Activated CD8-positive, alpha-beta memory T cell treated with anti-CD3 and anti-CD28 coated beads, Interleukin-2, amount 50 U/mL, for 24 hours (primary cell): Measurements from ENCODE around the gene SRGAP2B.
"Not testable (repeated sequence)": the region's sequence is repeated elsewhere in the genome, so short reads cannot be mapped to it uniquely, and the experiment has no call there.

Source experiments
- DNase-seq: peaks from one replicate; pipeline ENCODE4 v3.0.0-alpha.2; 2020; ENCODE audit errors: extremely low read depth

The SRGAP2B gene

GRCh38 chr1:145045571-145046273, 49.4 kb downstream of the SRGAP2B start:
- DNase-seq = not testable (repeated sequence)

GRCh38 chr1:145041519-145041918, 53.6 kb downstream of the SRGAP2B start:
- not testable (repeated sequence) for DNase-seq

DNA sequence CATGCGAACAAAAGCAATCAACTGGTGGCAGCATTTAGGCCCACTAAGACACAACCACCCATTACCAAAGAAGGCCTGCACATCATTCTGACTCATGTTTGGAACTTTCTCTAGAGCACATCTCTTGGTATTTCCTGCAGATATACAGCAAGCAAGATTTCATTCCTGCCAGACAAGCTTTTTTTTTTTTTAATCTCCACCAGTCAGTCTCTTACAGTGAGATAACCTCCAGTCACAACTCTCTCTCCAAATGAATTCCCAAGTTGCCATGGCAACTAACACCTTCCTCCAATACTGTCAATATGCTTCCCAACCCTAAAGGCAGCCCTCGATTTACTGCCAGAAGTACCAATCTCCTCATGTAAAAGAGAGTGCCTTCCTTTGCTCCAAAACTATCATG, 59.1 kb downstream of the SRGAP2B start:
- not testable (repeated sequence) for DNase-seq

- DNase-seq = not testable (repeated sequence)
Measured at GRCh38 chr1:145033523-145033922, 61.6 kb downstream of the SRGAP2B start.

DNA sequence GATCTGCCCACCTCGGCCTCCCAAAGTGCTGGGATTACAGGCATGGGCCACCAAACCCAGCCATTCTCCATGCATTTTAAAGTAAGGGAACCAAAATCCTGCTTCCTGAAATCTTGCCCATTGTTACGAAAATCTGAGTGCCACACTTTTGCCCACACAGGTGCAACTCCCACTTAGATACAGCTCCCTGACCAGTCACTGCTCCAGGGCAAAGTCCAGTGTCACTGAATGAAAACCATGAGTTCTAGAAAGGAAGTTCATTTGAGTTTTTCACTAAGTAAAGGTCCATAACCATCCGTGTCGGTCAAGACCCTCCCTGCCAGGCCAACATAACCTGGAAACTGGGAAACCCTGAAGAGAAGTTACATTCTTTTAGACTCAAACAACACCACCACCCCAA, 67.9 kb downstream of the SRGAP2B start:
- not testable (repeated sequence) for DNase-seq

- not testable (repeated sequence) for DNase-seq
Measured at GRCh38 chr1:145025286-145025685, 69.8 kb downstream of the SRGAP2B start.

DNA sequence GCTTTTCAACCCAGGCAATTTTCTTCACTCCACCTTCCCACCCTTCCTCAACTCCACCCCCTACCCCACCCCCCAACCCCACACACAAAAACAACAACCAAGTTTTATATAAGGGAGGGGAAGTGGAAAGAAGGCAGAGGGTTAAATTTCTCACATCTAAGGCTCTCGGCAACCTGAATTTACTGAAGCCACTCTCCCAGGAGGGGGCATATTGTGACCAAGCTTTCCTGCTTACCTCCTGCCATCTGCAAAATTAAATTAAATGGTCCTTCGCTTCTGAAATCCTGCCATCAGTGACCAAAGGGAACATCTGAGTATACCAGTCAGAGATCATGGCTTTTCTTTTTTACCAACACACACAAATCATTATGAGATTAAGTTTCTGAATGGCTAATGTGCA, 72.9 kb downstream of the SRGAP2B start:
- not testable (repeated sequence) for DNase-seq

DNA sequence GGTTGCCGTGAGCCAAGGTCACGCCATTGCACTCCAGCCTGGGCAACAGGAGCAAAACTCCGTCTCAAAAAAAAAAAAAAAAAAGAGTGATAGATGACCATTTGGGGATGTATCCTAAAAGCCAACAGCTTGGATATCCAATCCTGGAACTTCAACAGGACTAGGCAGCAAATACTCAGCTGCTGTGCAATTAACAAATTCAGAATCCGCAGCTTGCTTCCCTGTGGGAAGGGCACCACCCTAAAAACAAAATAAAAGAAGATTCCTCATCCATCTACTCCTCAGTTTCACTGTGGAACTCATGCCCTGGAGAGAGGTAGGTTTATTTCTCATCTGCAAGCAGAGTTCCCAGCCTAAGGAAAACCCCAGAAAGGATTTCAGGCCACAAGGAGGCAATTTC, 73.4 kb downstream of the SRGAP2B start:
- DNase-seq = not testable (repeated sequence)

- not testable (repeated sequence) for DNase-seq
Measured at GRCh38 chr1:145019709-145020108, 75.4 kb downstream of the SRGAP2B start.

- DNase-seq = not testable (repeated sequence)
Measured at GRCh38 chr1:145017725-145018124, 77.4 kb downstream of the SRGAP2B start.

- DNase-seq = not testable (repeated sequence)
Measured at GRCh38 chr1:145016492-145016862, 78.7 kb downstream of the SRGAP2B start.

- not testable (repeated sequence) for DNase-seq
Measured at GRCh38 chr1:145015744-145016491, 79.2 kb downstream of the SRGAP2B start.

DNA sequence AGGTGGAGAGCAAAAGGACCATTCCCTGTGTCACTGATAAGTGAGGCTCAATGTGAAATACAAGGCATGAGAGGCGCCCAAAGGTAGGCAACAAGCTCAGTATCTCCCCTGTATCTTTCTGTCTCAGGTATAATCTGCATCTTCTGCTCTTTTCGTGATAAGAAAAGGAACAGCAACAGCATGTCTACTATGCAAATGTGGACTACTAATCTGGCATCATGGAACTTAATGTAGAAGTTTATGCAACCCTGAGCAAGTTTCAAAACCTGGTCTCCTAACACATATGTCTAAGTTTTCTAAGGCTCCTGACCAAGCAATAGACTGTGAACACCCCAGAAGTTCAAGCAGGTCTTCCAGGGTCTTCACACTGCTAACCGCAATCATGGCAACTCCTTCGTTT, 81.8 kb downstream of the SRGAP2B start:
- not testable (repeated sequence) for DNase-seq

GRCh38 chr1:145011811-145012210, 83.3 kb downstream of the SRGAP2B start:
- DNase-seq = not testable (repeated sequence)

- DNase-seq = not testable (repeated sequence)
Measured at GRCh38 chr1:145010580-145010979, 84.5 kb downstream of the SRGAP2B start.

- not testable (repeated sequence) for DNase-seq
Measured at GRCh38 chr1:145009928-145010327, 85.2 kb downstream of the SRGAP2B start.

DNA sequence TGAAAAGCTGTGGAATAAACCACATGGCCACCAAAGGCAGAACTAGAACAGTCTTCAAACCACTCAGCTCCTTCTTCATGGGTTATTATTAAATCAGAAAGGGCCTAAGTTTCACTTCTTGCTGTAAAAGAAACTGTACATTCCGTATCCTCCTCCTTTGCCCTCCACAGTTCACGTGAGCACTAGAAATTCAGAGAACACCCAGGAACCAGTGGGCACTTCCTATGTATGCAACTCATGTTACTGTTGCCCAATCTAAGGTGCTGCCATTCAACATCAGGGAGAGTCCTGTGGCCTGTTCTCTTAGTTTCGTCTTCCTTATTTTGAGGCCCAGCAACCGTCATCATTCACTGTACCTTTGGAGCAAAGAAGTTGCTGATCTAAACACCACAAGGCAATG, 86.7 kb downstream of the SRGAP2B start:
- not testable (repeated sequence) for DNase-seq

GRCh38 chr1:145005142-145005541, 90.0 kb downstream of the SRGAP2B start:
- not testable (repeated sequence) for DNase-seq

DNA sequence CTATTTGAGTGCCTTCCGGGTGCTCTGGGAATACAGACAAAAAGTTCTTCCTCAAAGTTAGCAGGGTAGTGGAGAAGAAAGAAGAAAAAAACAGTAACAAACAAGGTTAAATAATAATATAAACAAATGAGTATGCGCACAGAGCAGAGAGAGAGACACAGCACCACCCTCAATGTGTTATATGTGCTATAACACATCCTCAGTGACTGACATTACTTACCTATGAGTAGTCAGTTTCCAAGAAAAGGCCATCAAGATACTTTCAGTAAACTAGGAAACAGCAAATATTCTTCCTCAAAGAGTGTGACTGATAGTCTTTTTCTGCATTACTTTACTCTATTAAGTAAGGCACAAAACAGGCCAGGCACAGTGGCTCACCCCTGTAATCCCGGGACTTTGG, 93.7 kb downstream of the SRGAP2B start:
- not testable (repeated sequence) for DNase-seq

GRCh38 chr1:145000743-145001326, 94.3 kb downstream of the SRGAP2B start:
- DNase-seq = not testable (repeated sequence)

DNA sequence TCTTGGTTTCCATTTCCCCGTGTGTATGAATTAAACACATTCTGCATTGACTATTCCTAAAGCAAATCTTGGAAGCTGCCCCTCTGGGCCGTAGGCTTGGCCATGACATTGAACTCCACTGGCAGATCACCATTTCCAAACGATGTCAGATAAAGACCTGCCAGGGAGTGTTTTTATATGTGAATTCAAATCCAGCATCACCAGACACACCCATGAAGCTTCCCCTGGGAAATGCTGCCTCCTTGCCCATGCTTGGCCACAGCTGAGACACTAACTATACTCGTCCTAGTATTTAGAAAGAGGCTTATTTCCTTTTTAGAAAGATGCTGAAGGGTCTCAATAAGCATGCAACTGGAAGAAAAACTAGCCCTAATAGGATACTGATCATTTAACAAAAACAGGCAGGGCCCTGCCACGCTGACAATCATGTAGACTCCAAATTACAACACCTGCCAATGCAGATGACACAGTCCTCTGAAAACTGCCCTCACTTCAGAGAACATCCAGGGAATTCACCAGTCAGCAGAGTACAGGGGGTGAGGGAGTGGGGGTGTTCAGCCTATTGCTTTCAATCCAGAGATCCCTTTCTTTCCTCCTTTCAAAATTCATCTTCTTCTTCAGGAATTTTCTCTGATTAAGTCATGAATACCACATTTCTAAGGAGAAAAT, 94.9 kb downstream of the SRGAP2B start:
- not testable (repeated sequence) for DNase-seq

GRCh38 chr1:144998981-144999273, 96.2 kb downstream of the SRGAP2B start:
- DNase-seq = not testable (repeated sequence)
